Hematopoietic multipotent progenitor cell treated with erythropoietin and hydrocortisone succinate and interleukin-3 and kit ligand, for 4 days (in vitro differentiated cells): Measurements from ENCODE around the gene DCAF7.
A peak's percentile ranks its signal among the peaks of the same experiment; 100 is the strongest.

Experiments
- DNase-seq: peaks from one replicate; pipeline ENCODE4 v3.0.0-alpha.2; 2015

Gene DCAF7

DNA sequence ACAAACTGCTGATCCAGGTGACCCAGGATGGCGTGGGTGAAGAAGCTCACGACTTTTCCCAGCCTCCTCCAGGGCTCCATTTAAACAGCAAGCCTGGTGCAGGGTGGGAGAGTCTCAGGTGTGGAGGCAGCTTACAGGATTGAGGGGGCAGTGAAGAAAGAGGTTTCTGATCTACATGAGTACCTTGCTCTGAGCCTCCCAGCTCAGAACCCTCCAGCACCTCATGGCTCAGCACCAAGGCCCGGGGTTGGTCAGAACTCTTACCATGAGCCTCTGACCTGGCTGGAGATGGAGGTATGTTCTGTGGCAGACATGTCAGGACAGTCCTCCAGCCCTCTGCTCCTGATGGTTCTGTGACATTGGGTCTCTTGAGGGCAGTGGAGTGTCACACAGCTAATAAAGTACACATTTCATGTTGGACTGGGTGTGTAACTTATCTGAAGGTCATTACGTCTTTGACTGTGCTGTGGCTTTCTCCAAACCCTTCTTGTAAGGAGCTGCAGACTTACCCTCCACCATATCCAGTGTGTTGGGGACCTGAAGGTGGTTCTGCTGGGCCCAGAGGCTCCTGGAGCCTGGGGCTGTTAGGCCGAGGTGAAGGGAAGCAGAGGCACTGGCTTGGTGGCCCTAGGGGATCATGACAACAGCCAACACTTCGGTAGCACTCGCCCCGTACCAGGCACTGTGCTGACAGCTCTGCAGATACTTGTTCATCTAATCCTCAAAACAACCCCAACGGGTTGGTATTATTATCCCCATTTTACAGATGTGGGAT is 3.8 kb upstream of the DCAF7 start:
- no peak for DNase-seq

DNA sequence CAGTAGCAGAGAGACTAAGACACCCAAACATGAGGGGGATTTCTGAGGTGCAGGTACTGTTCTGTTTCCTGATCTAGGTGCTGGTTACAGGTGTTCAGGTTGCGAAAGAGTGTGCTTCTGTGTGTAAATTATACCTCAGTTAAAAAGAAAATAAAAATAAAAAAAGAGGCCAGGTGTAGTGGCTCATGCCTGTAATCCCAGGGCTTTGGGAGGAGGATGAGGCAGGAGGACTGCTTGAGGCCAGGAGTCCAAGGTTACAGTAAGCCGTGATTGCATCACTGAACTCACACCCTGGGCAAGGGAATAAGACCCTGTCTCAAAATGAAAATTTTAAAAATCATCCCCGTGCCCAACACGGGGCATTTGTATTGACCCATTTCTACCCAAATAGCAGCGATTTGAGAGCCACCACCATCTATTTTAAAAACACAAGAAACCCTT is 3.2 kb upstream of the DCAF7 start:
- no peak for DNase-seq

DNA sequence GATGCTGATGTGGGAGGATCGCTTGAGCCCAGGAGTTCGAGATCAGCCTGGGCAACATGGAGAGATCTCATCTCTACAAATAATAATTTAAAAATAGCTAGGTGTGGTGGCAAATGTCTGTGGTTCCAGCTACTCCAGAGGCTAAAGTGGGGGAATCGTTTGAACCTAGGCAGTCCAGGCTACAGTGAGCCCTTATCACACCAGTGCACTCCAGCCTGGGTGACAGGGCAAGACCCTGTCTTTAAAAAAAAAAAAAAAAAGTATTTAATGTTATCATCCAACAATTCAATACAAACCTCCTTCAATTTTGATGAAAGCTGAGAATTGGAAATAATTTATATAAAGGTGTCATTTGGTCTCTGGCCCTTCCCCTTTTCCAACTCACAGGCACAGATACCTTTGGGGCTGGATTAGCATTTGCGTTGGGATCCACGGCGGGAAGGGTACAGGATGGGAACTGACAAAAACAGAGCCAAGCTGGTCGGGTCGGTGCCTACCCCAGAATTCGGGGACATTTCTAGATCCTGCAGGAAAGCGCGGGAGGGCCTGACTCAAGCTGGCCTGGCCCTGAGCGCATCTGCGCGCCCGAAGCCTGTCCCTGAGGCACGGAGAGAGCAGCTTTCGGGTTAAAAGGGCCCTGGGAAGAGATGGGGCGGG is 860 bp upstream of the DCAF7 start:
- peak; percentile 89 for DNase-seq

DNA sequence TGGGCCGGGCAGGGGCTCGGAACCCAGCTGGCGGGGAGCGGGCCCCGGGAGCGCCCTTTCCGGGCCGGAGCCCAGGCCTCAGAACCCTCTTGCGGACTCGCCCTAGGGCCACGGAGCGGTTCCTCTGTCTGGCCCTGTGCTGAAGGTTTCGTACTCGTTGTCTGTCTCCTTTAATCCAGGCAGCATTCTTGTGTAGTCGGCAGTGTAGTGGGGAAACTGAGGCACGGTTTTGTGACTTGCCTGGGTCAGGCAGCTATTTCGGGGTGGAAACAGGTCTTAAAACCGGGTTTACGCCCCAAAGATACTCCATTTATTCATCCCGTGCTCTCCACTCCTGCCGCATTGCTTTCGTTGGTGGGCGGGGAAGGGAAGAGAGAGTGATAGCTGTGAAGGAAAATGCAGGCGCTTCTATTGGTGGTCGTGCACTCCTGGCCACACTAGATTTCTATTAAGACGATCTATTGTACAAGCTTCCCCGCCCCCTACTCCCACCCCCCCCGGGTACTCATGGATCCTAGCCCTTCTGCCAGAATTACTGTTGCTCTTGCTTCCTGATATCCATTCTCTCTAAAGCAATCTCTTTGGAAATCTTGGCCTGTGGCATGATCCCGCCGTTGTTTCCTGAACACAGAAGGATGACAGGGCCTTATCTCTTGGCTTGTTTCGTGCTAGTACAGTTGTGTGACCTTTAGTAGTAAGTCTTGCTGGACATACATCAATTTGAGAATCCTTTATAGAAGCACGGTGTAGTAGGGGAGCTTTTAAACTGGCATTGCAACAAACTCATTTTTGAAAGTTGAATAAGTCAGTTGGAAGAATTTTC is 751 bp downstream of the DCAF7 start:
- peak; percentile 83 for DNase-seq

DNA sequence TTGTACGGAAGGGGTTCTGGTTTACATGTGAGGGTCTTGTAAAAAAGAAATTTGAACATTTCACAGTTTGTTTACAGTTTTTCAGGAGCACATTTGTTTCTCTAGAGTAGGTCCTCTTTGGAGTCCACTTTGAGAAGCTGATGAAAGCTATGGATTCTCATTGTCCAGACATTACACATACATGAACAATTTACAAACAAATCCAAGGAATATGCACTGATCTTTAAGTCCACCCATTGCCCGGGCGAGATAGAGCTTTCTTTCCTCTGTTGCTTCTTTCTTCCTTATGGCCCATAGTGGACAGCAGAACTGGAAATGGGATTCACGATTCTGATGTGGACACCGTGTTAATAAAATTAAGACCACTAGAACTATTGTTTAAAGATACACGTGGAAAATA is 1.9 kb downstream of the DCAF7 start:
- DNase-seq: no peak

DNA sequence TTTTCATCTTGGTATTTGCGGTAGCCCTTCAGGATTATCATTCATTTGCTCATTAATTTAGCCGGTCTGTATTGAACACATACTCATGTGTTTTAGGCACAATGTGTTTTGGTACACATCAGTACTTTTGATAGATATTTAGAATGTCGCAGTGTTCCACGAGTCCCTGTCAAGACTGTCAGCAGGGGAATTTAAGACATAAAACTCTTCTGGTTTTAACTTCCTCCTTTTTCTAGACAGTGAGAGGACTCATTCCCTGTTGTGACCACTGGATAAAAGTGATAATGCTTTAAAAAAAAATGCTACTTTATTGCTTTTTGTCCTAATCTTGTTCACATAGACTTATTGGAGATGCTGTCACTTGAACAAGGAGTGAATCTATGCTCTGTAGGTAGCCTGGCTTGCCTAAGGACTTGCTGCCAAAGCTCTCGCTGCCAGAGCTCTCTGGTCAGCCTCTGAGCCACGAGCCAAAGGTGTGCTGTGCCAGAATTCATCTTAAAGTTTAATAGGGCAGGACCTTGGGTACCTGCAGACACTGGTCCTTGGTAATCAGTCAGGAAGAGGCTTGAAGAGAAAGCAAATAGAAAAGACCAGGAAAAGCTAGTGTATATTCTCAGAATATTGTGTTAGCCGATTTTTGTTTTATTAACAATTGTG is 5.4 kb downstream of the DCAF7 start:
- DNase-seq: peak; percentile 62

DNA sequence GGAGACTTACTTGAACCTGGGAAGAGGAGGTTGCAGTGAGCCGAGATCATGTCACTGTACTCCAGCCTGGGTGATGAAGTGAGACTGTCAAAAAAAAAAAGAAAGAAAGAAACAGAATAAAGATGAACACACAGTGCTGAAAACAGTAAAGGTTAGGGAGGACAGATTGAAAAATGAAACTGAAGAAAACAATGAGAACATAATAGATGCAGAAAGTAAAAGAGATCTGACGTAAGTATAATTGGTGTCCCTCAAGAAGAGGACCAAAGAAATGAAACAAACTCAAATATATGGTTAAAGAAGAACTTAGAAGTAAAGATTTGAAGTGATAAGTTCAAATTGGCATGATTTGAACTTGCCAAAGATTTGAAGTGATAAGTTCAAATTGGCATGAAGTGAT is 7.1 kb downstream of the DCAF7 start:
- DNase-seq: no peak

GRCh38 chr17:63558441-63558840 is 8.2 kb downstream of the DCAF7 start:
- DNase-seq: no peak

DNA sequence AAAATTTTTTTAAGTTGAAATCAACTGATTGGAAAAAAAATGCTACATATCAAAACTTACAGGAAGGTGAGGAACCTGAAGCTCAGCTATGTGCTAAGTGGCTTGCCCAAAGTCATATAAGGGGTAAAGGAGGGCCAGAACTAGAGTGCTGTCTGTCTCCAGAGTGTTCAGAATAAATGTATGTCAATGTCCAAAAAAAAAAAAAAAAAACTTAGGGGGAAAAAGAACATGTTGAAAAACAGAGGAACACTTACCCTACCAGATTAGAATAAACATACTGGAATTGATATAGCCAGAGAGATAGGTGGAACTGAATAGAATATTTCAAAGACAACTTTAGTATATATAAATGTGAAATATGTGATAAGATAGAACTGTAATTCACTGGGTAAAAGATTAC is 11.5 kb downstream of the DCAF7 start:
- DNase-seq: no peak

- no peak for DNase-seq
Observed at GRCh38 chr17:63563339-63563738, 13.1 kb downstream of the DCAF7 start.

- no peak for DNase-seq
Observed at GRCh38 chr17:63564562-63564961, 14.3 kb downstream of the DCAF7 start.

DNA sequence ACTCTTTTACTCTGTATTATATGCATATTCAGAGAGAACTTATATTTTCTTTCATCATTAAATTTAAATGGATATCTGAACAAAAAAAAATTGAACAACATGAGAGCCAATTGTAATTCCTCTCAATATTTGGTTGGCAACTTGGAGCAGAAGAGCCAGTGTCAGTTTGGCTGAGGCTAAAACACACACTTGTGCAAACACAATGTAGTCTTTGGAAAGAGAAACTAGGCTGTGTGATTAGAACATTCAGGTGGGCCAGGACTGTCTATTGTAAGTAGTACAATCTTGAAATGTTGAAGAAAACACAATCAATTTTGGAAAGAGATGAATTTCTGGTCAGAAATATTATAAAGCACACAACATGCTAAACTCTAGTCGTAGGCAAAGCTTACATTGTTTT is 17.0 kb downstream of the DCAF7 start:
- DNase-seq: no peak

DNA sequence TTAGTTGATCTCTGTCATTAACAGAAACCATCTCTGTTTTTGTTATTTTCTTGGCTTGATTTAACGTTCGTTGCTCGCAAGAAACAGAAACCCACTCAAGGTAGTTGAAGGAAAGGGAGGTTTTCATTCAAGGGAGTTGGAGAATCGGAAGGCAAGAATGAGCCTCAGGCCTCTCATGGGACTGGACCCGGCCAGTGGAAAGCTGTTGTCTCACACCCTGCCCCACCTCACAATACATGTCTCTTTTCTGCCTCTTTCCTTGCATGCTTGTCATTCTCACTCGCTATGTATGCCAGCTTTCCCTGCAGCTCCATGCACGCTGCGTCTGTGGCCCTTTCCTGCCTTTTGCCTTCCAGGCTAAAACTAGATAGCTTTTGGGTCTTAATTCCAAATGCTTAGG is 18.3 kb downstream of the DCAF7 start:
- no peak for DNase-seq

- DNase-seq: peak; percentile 66
Observed at GRCh38 chr17:63571632-63572310, 21.5 kb downstream of the DCAF7 start.

GRCh38 chr17:63573634-63574033 is 23.4 kb downstream of the DCAF7 start:
- DNase-seq: no peak

DNA sequence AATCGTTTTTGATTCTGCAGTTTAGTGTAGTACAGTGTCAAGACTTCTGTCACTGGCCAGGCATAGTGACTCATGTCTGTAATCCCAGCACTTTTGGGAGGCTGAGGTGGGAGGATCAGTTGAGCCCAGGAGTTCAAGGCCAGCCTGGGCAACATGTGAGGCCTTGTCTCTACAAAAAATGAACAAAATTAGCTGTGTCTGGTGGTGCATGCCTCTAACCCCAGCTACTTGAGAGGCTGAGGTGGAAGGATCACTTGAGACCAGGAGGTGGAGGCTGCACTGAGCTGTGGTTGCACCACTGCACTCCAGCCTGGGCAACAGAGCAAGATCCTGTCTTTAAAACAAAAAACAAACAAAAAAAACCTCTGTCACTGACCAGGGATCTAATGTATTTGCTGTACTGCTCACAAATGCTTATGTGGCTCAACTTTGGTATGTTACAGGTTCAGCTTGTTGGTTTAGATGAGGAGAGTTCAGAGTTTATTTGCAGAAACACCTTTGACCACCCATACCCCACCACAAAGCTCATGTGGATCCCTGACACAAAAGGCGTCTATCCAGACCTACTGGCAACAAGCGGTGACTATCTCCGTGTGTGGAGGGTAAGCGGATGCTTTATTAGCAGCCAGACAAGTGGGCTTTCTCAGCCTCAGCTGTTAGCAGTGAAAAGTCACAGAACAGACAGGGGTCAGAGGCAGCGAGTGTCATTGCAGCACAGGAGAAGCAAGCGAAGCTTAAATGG is 27.9 kb downstream of the DCAF7 start:
- no peak for DNase-seq

DNA sequence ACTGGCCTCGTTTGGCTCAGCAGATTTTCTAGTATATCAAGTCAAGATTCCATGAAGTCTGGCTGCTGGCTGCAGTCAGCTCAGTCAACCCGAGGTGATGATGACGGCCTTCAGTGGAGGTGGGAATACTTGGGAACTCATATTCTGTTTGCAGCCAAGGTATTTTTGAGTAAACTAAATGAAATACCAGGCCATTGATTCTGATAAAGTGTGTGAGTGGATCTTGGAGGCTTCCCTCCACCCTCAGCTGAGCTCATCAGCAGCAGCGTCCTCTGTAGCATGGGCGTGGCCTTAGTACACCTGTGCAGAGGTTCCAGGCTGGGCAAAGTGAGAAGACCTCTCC is 28.5 kb downstream of the DCAF7 start:
- no peak for DNase-seq

DNA sequence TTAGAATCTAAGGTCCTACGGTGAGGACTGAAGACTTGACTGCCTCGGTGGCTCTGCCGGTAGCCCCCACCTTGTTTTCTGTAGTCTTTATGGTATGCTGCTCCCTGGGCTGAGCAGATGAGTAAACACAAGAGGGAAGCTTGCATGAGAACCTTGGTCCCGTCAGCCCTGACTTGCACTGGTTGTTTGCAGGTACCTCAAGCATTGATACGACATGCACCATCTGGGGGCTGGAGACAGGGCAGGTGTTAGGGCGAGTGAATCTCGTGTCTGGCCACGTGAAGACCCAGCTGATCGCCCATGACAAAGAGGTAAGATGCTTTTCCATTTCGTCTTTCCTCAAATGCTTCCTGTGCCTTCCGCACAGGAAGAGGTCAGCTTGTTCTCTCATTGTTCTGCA is 29.4 kb downstream of the DCAF7 start:
- no peak for DNase-seq

DNA sequence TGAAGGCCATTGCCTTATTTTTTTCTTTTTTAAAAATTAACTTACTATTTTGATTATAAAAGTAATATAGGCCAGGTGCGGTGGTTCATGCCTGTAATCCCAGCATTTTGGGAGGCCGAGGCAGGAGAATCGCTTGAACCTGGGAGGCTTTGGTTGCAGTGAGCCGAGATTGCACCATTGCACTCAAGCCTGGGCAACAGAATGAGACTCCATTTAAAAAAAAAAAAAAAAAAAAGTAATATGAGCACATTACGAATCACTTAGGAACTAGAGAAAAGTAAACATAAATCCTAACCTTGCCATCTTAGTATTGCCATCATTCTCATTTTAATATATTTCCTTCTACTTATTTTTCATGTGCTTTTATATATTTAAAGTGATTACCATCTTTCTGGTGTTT is 37.5 kb downstream of the DCAF7 start:
- no peak for DNase-seq

GRCh38 chr17:63588797-63589196 is 38.5 kb downstream of the DCAF7 start:
- no peak for DNase-seq

GRCh38 chr17:63589646-63590045 is 39.4 kb downstream of the DCAF7 start:
- no peak for DNase-seq

- no peak for DNase-seq
Observed at GRCh38 chr17:63592797-63593196, 42.5 kb downstream of the DCAF7 start.
